Measurements from ENCODE around the gene SLC6A18. TPM values are rescaled to one million over a fixed set of nuclear protein-coding genes. Genes with fewer than 3 reads are reported as not detected.

Gene SLC6A18
- total and polyA plus RNA-seq, 8 donors: 0.14 TPM; not detected in 7

DNA sequence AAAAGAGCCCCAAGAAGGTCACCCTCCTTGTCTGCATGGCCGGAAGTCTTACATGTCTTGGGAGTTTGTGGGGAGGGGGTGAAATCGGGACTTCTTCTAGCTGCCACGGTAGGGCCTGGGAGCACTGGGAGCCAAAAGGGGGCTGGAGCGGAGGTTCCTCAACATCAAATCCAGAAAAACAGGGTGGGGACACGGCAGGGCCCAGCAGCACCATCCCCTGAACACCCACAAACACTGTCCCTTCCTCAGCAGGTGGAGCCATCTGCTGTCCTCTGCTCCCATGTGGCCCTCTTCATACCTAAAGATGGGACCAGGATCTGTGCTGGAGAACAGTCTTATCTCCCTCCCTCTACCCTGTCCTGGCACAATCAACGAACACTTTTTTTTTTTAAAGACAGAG is 67.0 kb downstream of the SLC6A18 start:
- no peaks in the 10 kb centered on the region for H3K36me3 ChIP-seq
- H3K27ac ChIP-seq: no peak overlapping the region
- no peak for TF ChIP-seq CTCF (IDR thresholded peaks at IDR 0.05)
- 59 to 68% methylated on average over 6 of the region's 6 CpGs for WGBS, 2 donors
- DNase-seq: peak in 1 of 6 donors; percentile 23
- H3K27me3 ChIP-seq: peaks cover 0 to 17% (median 4%) of the 10 kb centered on the region in 4 donors
- intact Hi-C loops (cut with DNase I): no loop called here
- H3K4me1 ChIP-seq: peaks cover 0 to 6% (median 0%) of the 10 kb centered on the region in 3 donors
- no peak for ATAC-seq
- no peak overlapping the region for H3K4me3 ChIP-seq
- no peak for FAIRE-seq
- H3K9me3 ChIP-seq: no peaks in the 10 kb centered on the region

GRCh38 chr5:1292846-1293415 is 67.8 kb downstream of the SLC6A18 start:
- FAIRE-seq: no peak

GRCh38 chr5:1293416-1294205 is 68.4 kb downstream of the SLC6A18 start:
- Histone ChIP-seq H3K36me3 (no peaks in the 10 kb centered on the region), H3K9me3 (no peaks in the 10 kb centered on the region), H3K27me3 (peaks cover 0 to 17% (median 4%) of the 10 kb centered on the region in 4 donors), H3K4me3 (no peak overlapping the region), H3K27ac (no peak overlapping the region), H3K4me1 (peaks cover 0 to 6% (median 0%) of the 10 kb centered on the region in 3 donors)
- FAIRE-seq (no peak), ATAC-seq (no peak), DNase-seq (peak in 2 of 6 donors; percentile 54 to 78)
- no peak for TF ChIP-seq CTCF (IDR thresholded peaks at IDR 0.05)
- intact Hi-C loops (cut with DNase I): no loop called here
- 81 to 87% methylated on average over 53 to 60 of the region's 60 CpGs for WGBS, 2 donors

More at GRCh38 chr5:1292846-1293415, 67.8 kb downstream of the SLC6A18 start:
- Histone ChIP-seq H3K36me3 (no peaks in the 10 kb centered on the region), H3K4me1 (peaks cover 0 to 6% (median 0%) of the 10 kb centered on the region in 3 donors), H3K9me3 (no peaks in the 10 kb centered on the region), H3K4me3 (no peak overlapping the region), H3K27ac (no peak overlapping the region), H3K27me3 (peaks cover 0 to 17% (median 4%) of the 10 kb centered on the region in 4 donors)
- intact Hi-C loops (cut with DNase I): no loop called here
- no peak for TF ChIP-seq CTCF (IDR thresholded peaks at IDR 0.05)
- ATAC-seq (no peak), DNase-seq (peak in 1 of 6 donors; percentile 41)
- WGBS, 2 donors: 71 to 77% methylated on average over 30 of the region's 30 CpGs

DNA sequence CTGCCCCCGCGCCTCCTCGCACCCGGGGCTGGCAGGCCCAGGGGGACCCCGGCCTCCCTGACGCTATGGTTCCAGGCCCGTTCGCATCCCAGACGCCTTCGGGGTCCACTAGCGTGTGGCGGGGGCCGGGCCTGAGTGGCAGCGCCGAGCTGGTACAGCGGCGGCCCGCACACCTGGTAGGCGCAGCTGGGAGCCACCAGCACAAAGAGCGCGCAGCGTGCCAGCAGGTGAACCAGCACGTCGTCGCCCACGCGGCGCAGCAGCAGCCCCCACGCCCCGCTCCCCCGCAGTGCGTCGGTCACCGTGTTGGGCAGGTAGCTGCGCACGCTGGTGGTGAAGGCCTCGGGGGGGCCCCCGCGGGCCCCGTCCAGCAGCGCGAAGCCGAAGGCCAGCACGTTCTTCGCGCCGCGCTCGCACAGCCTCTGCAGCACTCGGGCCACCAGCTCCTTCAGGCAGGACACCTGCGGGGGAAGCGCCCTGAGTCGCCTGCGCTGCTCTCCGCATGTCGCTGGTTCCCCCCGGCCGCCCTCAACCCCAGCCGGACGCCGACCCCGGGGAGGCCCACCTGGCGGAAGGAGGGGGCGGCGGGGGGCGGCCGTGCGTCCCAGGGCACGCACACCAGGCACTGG is 69.1 kb downstream of the SLC6A18 start:
- intact Hi-C loops (cut with DNase I): no loop called here
- Histone ChIP-seq H3K27ac (no peak overlapping the region), H3K4me1 (peaks cover 0 to 6% (median 0%) of the 10 kb centered on the region in 3 donors), H3K36me3 (no peaks in the 10 kb centered on the region), H3K27me3 (peaks cover 0 to 17% (median 4%) of the 10 kb centered on the region in 4 donors), H3K9me3 (no peaks in the 10 kb centered on the region), H3K4me3 (peak overlapping the region in 1 of 4 donors; percentile 22)
- no peak for FAIRE-seq
- 24 to 27% methylated on average over 61 to 69 of the region's 69 CpGs for WGBS, 2 donors
- no peak for ATAC-seq
- TF ChIP-seq CTCF (IDR thresholded peaks at IDR 0.05): no peak
- DNase-seq: peak in 1 of 6 donors; percentile 50

Data from pancreas (tissue), 10 donors.